Myocyte (in vitro differentiated cells): ENCODE results near the gene COL4A4. TPM values are rescaled to one million over a fixed set of nuclear protein-coding genes. Genes with fewer than 3 reads are reported as not detected.
"Not testable (repeated sequence)": the region's sequence is repeated elsewhere in the genome, so short reads cannot be mapped to it uniquely, and the experiment has no call there.

ENCODE experiments used
- DNase-seq: peaks from one replicate; pipeline ENCODE4 v3.0.0-alpha.2; 2012; ENCODE audit warnings: low read depth
- total RNA-seq: library from RNA; depleted of rRNA; stranded (reverse); fragments of >200 nt; gene quantifications from 2 replicates; pipeline ENCODE4 v1.2.3, GENCODE V29; 2014

COL4A4 gene
- total RNA-seq, 1 donor from 2014 or later = 0.64 TPM

DNA sequence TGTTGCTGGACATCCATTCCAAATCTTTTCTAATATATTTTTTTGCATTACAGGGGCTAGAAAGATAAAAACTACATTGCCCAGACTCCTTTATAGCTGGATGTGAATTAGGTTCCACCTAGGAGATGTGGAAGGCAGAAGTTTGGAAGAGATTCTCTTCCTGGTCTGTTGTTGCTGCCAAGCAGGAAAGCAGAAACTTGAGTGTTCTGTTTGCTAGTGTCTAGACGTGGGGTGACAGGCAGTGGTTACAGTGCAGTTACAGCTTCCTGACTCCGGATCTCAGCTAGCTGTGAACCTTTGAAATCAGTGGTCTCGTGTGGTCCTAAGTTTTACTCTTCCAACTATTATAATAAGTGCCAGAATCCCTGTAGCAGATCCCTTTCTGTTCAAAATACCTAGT is 46.2 kb downstream of the COL4A4 start:
- DNase-seq = no peak

DNA sequence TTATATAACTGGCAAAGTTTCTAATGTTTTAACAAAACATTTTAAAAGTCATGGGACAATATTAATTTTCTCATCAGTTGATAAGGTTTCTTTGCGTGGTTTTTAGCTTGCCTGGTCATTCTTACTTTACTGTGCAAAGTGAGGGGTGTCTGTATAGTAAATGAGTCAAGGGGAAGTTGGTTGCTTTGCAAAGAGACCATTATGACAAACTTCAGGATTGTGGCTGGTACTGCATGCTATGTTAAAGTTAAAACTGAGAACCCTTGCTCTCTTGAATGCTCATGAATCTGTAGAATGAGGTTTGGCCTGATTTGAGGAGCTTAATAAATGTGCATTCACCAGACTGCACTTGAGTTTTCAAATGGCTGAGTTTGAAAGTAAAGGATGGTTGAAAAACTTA is 47.0 kb downstream of the COL4A4 start:
- DNase-seq = no peak

DNA sequence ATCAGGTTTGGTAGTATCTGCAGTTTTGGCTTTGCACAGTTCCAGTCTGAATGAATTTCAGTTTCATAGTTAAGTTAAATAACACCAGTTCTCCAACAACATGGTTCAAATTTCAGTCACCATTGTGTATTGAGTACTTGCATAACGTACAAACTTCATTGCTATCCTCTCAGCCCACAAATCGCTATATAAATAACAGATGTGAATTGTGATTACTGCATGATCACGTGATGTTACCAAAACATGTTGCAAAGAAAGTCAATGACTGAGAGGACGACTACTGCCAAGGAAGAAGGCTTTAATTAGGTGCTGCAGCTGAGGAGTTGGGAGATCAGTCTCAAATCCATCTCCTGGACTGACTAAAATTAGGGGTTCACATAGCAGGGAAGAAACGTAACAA is 48.2 kb downstream of the COL4A4 start:
- no peak for DNase-seq

DNA sequence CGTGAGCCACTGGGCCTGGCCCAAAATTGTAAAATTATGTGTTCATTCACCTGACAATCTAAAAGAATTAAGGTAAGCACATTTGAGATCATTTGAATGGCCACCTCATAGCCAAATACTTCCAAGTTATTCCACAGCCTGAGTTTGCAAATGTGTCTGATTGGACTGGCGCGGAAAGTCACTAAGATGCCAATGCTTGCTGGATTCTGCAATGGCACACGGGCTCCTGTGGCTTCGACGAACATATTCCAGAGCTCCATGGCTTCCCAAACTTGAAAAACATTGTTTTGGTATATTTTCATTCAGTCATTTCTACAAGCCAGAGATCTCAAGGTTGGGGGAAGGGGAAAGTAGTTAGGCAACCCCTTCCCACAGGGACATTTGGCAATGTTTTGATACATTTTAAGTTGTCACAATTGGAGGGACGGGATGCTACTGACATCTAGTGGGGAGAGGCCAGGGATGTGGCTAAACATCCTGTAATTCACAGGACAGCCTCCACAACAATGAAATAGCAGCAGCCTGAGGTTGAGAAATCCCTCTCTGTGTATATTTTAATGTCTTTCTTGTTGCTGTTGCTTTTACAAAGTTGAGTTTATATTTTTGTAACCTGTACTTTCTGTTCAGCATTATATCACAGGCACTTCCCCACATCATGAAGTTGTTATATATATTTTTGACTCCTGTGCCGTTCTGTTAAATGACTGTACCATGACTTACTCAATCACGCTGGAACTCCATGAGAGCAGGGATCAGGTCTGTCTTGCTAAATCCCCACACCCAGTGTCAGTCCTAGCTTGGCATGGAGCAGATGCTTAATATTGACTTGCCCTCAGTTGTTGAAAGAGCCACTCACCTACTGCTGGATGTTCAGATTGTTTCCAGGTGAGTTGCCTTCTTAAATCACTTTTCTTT is 56.9 kb downstream of the COL4A4 start:
- DNase-seq = peak; percentile 65

DNA sequence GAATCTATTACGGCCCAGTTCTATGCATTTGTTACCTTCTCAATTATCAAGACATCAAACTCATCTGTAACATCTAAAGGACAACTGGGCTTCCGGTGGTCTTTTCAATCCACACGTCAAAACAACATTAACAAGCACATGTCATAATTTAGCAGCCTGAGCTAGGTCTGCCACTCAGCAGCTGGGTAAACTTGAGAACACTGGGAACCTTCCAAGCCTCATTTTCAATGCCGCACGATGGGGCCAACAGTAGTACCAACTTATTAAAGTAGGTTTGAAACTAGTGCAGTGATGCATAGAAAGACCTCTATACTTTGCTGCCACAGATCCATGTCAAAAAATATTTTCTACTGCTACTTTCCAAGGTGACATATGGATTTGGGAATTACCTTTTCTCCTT is 60.4 kb downstream of the COL4A4 start:
- peak; percentile 6 for DNase-seq

DNA sequence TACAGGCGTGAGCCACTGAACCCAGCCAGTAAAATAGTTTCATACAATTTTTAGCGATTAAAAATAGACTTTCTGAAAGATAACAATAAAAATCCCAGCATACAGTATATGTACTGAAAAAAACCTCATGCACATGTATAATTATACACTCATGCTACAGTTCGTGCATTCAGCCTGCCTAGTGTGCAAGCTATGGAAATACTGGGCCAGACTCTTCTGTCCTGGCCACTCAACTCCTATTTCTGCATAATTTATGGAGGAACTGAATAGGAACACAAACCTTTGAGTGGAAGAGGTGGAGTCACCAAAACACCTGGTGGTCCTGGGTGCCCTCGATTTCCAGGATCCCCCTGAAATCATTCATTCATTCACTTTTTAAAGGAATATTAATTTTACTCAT is 64.7 kb downstream of the COL4A4 start:
- DNase-seq = no peak

DNA sequence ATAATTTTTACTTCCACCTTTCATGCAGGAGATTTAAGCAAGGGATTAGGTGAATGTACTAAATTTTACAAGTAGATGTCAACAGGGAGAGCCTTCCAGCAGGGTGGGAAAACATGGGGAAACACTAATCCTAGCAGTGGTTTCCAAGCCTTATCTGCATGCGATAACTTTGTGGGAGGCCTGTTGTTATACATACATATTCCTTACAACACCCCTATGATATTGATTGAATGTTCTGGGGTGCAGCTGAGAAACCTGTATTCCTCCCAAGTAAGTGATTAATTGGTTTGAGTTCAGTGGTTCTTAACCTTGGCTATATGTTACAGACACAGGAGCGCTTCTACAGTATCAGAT is 65.9 kb downstream of the COL4A4 start:
- no peak for DNase-seq

DNA sequence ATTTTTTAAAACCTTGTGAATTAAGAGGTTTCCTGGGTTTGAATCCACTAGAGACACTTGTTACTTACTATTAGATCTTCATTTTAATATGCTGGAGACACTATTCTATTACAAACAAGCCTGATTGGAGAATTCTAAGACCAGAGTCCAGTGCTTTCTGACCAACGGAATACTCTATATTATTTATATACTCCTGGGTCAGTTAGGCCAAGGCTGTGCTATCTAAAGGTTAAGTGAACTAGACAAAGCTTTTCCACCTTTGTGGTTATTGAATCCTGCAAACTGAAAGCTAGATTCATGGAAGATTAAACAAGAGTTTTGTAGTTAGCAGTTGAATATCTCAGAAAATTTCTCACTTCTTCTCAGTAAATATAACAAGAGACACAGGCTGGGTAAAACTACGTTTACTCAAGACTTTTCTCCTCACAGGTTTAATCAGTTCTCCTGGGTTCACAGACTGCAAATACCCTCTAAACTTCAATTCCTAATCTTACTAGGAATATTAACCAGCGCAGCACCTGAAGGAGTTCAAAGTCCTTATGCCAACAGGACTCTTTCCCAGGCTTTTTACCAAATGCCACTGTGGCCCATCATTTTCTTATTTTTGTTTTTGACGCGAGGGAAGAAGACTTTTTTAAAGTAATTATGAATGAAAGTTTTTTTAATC is 66.4 kb downstream of the COL4A4 start:
- no peak for DNase-seq

DNA sequence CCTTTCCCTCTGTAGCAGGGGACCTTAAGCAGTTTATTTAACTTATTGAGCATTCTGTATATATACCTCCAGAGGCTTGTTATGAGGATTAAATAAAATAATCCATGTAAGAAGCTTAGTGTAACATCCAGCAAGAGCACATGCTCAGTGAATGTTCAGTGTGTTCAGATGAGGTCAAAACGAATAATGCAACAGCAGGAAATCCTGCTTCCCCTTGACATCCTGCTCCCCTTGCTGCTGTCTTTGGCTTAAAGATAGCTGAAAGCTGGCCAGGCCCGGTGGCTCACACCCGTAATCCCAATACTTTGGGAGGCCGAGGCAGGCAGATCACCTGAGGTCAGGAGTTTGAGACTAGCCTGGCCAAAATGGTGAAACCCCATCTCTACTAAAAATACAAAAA is 68.7 kb downstream of the COL4A4 start:
- no peak for DNase-seq

DNA sequence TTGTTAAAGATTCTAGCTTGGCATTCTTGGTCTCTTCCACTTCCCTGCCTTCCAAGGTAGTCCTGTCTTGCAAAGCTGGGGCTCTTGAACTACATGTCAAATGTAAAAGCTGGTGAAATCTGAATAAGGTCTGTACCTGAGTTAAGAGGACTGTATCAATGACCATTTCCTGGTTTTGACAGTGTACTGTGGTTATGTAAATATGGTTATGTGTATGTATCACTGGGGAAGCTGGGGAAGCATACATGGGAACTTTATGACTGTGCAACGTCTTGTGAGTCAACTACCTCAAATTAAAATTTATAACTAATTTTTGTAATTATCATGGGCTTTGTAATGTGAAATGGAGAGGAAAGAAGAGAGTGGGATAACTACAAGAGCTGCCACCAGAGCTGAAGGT is 81.7 kb downstream of the COL4A4 start:
- no peak for DNase-seq

DNA sequence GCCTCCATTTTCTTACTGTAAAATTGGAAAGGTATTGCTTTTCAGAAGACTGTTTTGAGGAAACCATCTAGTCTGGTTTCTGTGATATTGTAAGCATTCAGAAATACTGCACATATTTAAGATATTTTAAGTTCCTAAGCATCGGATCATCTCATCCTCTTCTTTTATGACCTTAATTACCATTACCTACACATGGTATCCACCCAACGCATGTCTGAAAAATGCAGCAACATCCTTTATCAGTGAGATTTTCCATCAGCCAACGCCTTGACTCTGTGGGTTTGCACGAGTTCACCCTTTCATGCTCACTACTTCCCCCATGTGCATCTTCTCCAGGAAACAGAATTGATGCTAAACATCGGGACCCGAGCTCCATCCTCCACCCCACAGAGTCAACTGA is 84.3 kb downstream of the COL4A4 start:
- DNase-seq = no peak

DNA sequence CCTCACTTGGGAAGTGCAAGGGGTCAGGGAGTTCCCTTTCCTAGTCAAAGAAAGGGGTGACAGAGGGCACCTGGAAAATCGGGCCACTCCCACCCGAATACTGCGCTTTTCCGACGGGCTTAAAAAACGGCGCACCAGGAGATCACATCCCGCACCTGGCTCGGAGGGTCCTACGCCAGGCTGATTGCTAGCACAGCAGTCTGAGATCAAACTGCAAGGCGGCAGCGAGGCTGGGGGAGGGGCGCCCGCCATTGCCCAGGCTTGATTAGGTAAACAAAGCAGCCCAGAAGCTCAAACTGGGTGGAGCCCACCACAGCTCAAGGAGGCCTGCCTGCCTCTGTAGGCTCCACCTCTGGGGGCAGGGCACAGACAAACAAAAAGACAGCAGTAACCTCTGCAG is 98.9 kb downstream of the COL4A4 start:
- DNase-seq = not testable (repeated sequence)

DNA sequence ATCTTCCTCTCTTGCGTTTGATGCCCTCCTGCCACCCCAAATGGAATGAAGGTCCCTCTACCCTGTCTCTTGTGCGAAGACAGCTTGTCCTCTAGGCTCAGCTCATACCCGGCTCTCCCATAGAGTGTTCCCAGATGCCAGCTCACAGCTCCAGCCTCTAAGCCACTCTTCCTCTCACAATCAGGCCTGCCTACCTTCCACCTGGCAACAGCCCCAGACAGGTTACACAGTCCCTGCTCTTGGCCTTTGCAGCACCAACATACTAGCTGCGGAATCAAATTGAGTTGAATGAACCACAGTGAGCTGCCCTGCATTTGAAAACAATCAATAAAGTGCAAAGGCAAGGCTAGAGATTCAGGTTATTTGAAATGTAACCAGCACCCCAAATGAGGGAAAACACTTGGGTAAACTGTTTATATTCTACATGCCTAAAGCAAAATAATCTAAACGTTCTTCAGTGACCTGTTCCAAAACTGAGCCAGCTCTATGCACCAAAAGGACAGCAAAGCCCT is 105.1 kb downstream of the COL4A4 start:
- DNase-seq = no peak

DNA sequence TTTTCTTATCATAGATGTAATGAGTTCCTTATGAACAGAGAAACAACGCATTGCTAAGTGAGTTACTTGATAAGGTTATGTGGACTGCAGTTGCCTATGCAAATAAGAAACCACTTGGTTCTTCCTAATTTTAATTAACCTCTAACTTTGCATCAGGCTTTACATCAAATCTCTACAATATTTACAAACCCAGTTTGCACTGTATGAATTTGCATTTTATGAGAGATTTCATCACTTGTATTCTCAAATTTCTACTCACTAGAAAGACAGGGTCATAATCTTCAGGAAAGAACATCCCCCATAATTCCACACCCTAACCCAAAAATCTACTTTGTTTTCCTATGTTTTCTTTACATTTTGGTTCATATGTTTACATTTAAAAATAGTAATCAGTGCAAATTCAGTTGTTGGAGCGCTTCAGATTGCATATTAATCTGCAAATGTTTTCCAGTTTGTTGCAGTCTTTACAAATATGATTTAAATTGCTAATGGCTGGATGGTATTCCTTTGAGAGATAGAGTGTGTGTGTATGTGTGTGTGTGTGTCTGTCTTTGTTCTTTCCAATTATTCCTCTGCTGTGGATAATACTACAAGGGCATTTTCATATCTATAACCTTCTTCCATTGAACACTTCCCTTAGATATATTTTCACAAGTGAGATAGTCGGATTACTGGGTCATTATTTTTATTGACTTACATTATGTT is 106.1 kb downstream of the COL4A4 start:
- no peak for DNase-seq

DNA sequence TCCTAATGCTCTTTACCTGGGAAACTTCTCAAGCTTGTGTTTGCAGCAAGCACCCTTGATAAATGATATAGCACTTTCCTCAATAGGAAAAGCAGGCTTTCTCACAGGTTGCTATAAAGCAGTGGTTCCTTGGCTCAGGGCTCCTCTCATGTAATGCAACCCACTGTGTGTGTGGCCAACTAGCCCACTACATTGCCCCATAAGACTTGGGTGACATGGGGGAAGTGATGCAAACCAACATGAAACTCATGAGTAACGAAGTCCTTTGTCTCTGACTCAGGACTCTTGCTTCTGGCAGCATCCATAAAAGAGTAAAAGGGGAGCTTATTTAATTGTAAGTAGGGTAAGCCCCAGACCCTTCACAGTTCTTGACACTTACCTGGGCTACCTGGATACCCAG is 106.9 kb downstream of the COL4A4 start:
- no peak for DNase-seq

DNA sequence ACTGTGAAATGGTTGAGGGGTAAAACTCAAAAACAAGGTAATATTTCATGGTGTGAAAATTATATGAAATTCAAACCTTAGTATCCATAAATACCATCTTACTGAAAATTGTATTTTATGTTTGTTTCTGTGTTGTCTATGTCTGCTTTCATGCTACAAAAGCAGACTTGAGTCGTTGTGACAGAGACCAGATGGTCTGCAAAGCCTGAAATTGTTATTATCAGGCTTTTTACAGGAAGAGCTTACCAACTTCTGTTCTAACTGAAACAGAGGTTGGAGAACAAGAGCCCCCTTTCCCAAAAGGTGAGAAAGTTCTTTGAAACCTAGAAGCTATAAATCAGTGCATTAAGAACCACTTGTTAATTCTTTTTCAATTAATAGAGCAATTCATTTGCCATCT is 110.0 kb downstream of the COL4A4 start:
- no peak for DNase-seq

DNA sequence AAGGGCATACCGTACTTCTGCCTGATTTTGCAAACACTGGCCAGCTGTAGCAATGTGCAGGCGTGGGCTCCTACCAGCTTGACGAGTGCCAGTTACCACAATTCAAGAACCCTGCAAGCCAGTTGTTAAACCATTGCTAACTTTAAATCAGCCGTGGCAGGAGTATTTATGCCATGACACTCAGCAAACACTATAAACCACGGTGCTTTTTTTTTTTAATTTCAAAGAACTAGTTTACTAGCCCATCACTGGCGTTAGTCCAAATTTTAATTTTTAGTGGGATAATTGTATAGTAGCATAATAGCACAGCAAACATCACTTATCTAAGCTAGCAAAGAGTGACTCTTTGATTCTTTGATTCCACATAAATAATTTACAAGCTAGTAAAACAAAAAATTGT is 111.1 kb downstream of the COL4A4 start:
- peak; percentile 4 for DNase-seq

DNA sequence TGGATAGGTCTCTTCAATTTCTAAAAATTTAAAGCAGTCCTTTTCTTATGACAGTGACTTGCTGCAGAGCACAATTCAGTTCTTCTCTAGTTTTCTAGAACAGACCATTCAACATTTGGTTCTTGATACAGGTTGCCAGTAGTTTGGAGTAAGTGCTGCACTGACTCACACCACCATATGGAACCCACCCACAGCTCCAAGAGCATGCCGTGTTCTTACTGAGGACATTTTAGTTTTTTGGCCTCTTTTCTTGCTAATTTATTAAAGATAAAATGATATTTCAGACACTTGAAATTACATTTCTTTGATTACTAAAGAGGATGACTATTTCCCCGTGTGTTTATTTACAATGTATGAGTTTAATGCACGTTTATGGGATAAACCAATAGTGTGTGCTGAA is 120.0 kb downstream of the COL4A4 start:
- no peak for DNase-seq

DNA sequence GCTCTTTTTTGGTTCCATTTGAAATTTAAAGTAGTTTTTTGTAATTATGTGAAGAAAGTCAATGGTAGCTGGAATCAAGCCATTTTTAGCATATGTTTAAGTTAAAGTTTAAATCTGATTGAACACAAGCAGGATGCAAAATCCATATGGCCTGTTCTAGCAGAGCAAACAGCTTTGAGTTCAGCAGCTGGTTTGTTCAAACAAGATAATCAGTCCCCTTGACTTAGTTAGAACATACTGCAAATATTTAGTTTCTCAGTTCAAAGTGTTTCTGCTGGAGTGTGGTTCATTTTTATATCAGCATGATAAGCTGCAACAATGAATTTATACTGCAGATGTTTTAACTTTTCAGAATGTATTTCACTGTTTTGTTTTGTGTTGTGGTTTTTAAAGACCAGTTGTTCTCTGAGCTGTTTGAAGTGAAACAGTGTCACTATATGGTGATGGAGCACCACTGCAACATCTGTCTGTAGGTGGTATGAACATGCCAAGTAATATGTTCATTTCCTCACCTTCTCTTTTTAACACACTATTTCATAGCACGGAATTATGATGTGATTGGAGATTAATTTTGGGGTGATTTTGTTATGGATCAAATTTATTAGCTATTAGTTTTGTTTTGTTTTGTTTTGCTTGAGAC is 125.3 kb downstream of the COL4A4 start:
- no peak for DNase-seq

DNA sequence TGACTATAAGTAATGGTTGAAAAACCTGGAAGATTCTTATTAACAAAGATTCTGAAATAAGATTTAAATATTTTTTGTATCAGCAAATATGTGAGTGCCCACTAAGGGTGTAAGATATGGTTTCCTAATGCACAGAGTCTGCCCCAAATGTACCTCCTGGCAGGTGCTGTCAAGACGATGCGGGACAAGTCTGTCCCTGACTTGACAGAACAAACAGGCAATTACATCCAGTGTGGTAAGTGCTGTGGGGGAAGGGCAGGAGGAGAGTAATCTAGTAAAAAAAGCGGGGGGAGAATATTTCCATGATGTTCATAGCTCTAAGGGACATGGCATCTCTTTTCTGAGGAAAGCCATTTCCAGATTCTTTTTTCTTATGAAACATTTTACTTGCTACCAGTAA is 127.5 kb downstream of the COL4A4 start:
- no peak for DNase-seq

DNA sequence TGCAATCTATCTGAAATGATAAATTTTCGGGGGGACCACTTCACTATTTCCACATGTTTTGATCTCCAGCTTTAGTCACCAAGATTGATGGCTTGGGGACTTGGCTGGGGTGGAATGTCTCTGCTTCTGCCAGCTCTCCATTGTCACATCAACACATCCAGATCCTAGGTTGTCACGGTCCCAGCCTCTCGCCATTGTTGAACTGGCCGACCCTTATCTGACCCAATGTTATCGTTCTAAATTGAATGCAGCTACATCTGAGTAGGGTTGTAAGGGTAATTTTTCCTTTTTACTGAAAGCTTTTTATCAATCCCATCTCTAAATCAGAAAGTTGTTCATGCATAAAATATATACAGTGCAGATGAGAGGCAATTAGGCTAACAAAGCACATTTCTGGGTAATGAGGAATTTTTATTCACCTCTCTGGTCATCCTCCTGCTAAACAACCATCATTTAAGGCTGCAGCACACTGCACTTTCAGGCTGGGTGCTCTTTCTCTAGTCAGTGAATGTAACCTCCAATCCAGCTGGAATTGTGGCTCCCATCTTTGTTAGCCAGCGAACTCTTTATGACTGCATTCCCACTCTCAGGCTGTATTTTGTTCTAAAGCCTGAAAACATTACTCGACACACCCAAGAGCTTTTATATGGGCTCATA is 128.2 kb downstream of the COL4A4 start:
- no peak for DNase-seq
